Naive B cell (primary cell): ENCODE measurements around the gene RYR2. TPM values are rescaled to one million over a fixed set of nuclear protein-coding genes. Genes with fewer than 3 reads are reported as not detected.

Experiments
- ATAC-seq, 2 donors: fragments of 150-1000 bp; cut with Tn5 transposase; 2 replicates each; pipeline ENCODE4 v1.10.0; 2021; ENCODE audit warnings: low read depth in 2 of 2, mild to moderate bottlenecking in 2 of 2, moderate library complexity in 2 of 2
- DNase-seq: peaks from one replicate; pipeline ENCODE4 v3.0.0; 2022
- H3K27ac Mint-ChIP-seq, 6 donors: one replicate each; pipeline ENCODE4 v1.8.0; 2020 to 2022; ENCODE audit warnings: mild to moderate bottlenecking in 6 of 6, mixed read lengths in 6 of 6, moderate library complexity in 5 of 6, inconsistent platforms in 2 of 6
- H3K27me3 Mint-ChIP-seq, 3 donors: one replicate each; pipeline ENCODE4 v1.8.0; 2021 to 2022; ENCODE audit warnings: mixed read lengths in 3 of 3, mild to moderate bottlenecking in 1 of 3
- H3K36me3 Mint-ChIP-seq, 2 donors: one replicate each; pipeline ENCODE4 v1.8.0; 2020 to 2022; ENCODE audit warnings: mixed read lengths in 2 of 2, inconsistent platforms in 1 of 2, mild to moderate bottlenecking in 1 of 2
- H3K4me1 Mint-ChIP-seq, 3 donors: one replicate each; pipeline ENCODE4 v1.8.0; 2020 to 2022; ENCODE audit warnings: mixed read lengths in 3 of 3, inconsistent platforms in 1 of 3, mild to moderate bottlenecking in 1 of 3, moderate library complexity in 1 of 3
- H3K4me3 Mint-ChIP-seq, 8 donors: one replicate each; pipeline ENCODE4 v1.8.0; 2020 to 2022; ENCODE audit warnings: mild to moderate bottlenecking in 8 of 8, mixed read lengths in 8 of 8, moderate library complexity in 8 of 8, inconsistent platforms in 2 of 8
- H3K9me3 Mint-ChIP-seq, 7 donors: one replicate each; pipeline ENCODE4 v1.8.0; 2020 to 2022; ENCODE audit warnings: mixed read lengths in 7 of 7, mild to moderate bottlenecking in 5 of 7, inconsistent platforms in 2 of 7, moderate library complexity in 1 of 7
- polyA plus RNA-seq, 6 donors: library from polyadenylated mRNA; unstranded; fragments of 300-500 nt; fragmentation: Illumina TruSeq; gene quantifications; one replicate each; pipeline ENCODE4 v1.2.3, GENCODE V29; 2021; ENCODE audit warnings: low read depth in 6 of 6

The RYR2 gene
- polyA plus RNA-seq, 6 donors from 2014 or later: 0.09 TPM; not detected in 5

- H3K4me1 Mint-ChIP-seq: no peaks in the 10 kb centered on the region
- no peak for ATAC-seq
- no peaks in the 10 kb centered on the region for H3K36me3 Mint-ChIP-seq
- no peak overlapping the region for H3K4me3 Mint-ChIP-seq
- H3K27me3 Mint-ChIP-seq: no peaks in the 10 kb centered on the region
- peaks cover 0 to 2% (median 0%) of the 10 kb centered on the region in 7 donors for H3K9me3 Mint-ChIP-seq
- no peak overlapping the region for H3K27ac Mint-ChIP-seq
- DNase-seq: no peak
Observed at GRCh38 chr1:237774246-237774645, 732.3 kb downstream of the RYR2 start.

GRCh38 chr1:237779356-237779755 lies 737.4 kb downstream of the RYR2 start:
- DNase-seq: no peak
- Mint-ChIP-seq H3K36me3 (no peaks in the 10 kb centered on the region), H3K27me3 (no peaks in the 10 kb centered on the region), H3K4me1 (no peaks in the 10 kb centered on the region), H3K4me3 (no peak overlapping the region), H3K27ac (no peak overlapping the region), H3K9me3 (peaks cover 0 to 2% (median 0%) of the 10 kb centered on the region in 7 donors)
- ATAC-seq: no peak

- Mint-ChIP-seq H3K9me3 (peaks cover 0 to 2% (median 0%) of the 10 kb centered on the region in 7 donors), H3K4me1 (no peaks in the 10 kb centered on the region), H3K27me3 (peaks cover 0 to 4% (median 0%) of the 10 kb centered on the region in 3 donors), H3K4me3 (no peak overlapping the region), H3K27ac (peak overlapping the region in 1 of 6 donors; percentile 8), H3K36me3 (no peaks in the 10 kb centered on the region)
- DNase-seq (no peak), ATAC-seq (no peak)
Observed at GRCh38 chr1:237786066-237786719, 744.2 kb downstream of the RYR2 start.

GRCh38 chr1:237788069-237788468 lies 746.1 kb downstream of the RYR2 start:
- Mint-ChIP-seq H3K4me3 (no peak overlapping the region), H3K4me1 (no peaks in the 10 kb centered on the region), H3K36me3 (no peaks in the 10 kb centered on the region), H3K27me3 (peaks cover 0 to 4% (median 0%) of the 10 kb centered on the region in 3 donors), H3K9me3 (peaks cover 0 to 2% (median 0%) of the 10 kb centered on the region in 7 donors), H3K27ac (no peak overlapping the region)
- ATAC-seq: no peak
- DNase-seq: no peak

- H3K9me3 Mint-ChIP-seq: no peaks in the 10 kb centered on the region
- DNase-seq (no peak), ATAC-seq (no peak)
- peaks cover 0 to 4% (median 0%) of the 10 kb centered on the region in 3 donors for H3K27me3 Mint-ChIP-seq
- no peaks in the 10 kb centered on the region for H3K36me3 Mint-ChIP-seq
- no peak overlapping the region for H3K4me3 Mint-ChIP-seq
- no peaks in the 10 kb centered on the region for H3K4me1 Mint-ChIP-seq
- H3K27ac Mint-ChIP-seq: no peak overlapping the region
Observed at GRCh38 chr1:237789619-237790018, 747.6 kb downstream of the RYR2 start.

GRCh38 chr1:237791592-237791991 lies 749.6 kb downstream of the RYR2 start:
- H3K36me3 Mint-ChIP-seq: no peaks in the 10 kb centered on the region
- H3K4me3 Mint-ChIP-seq: no peak overlapping the region
- DNase-seq (no peak), ATAC-seq (no peak)
- no peaks in the 10 kb centered on the region for H3K4me1 Mint-ChIP-seq
- no peaks in the 10 kb centered on the region for H3K9me3 Mint-ChIP-seq
- no peak overlapping the region for H3K27ac Mint-ChIP-seq
- H3K27me3 Mint-ChIP-seq: peaks cover 0 to 4% (median 0%) of the 10 kb centered on the region in 3 donors

- H3K4me1 Mint-ChIP-seq: no peaks in the 10 kb centered on the region
- H3K4me3 Mint-ChIP-seq: no peak overlapping the region
- H3K27ac Mint-ChIP-seq: no peak overlapping the region
- H3K9me3 Mint-ChIP-seq: peaks cover 0 to under 1% (median 0%) of the 10 kb centered on the region in 7 donors
- no peaks in the 10 kb centered on the region for H3K36me3 Mint-ChIP-seq
- peaks cover 0 to 4% (median 0%) of the 10 kb centered on the region in 3 donors for H3K27me3 Mint-ChIP-seq
- DNase-seq: no peak
- ATAC-seq: no peak
Observed at GRCh38 chr1:237792149-237792548, 750.2 kb downstream of the RYR2 start.

- H3K36me3 Mint-ChIP-seq: no peaks in the 10 kb centered on the region
- no peak overlapping the region for H3K4me3 Mint-ChIP-seq
- H3K4me1 Mint-ChIP-seq: no peaks in the 10 kb centered on the region
- peaks cover 0 to 2% (median 0%) of the 10 kb centered on the region in 7 donors for H3K9me3 Mint-ChIP-seq
- peaks cover 0 to 4% (median 0%) of the 10 kb centered on the region in 3 donors for H3K27me3 Mint-ChIP-seq
- DNase-seq (no peak), ATAC-seq (no peak)
- peak overlapping the region in 1 of 6 donors; percentile 5 for H3K27ac Mint-ChIP-seq
Observed at GRCh38 chr1:237792726-237793125, 750.7 kb downstream of the RYR2 start.

- Mint-ChIP-seq H3K9me3 (peaks cover 0 to 2% (median 0%) of the 10 kb centered on the region in 7 donors), H3K36me3 (no peaks in the 10 kb centered on the region), H3K4me3 (no peak overlapping the region), H3K4me1 (no peaks in the 10 kb centered on the region), H3K27me3 (peaks cover 0 to 4% (median 0%) of the 10 kb centered on the region in 3 donors), H3K27ac (no peak overlapping the region)
- DNase-seq: no peak
- ATAC-seq: no peak
Observed at GRCh38 chr1:237794071-237794470, 752.1 kb downstream of the RYR2 start.

GRCh38 chr1:237795558-237795957 lies 753.6 kb downstream of the RYR2 start:
- H3K4me1 Mint-ChIP-seq: no peaks in the 10 kb centered on the region
- H3K4me3 Mint-ChIP-seq: no peak overlapping the region
- H3K27ac Mint-ChIP-seq: no peak overlapping the region
- peaks cover 0 to 4% (median 0%) of the 10 kb centered on the region in 3 donors for H3K27me3 Mint-ChIP-seq
- peaks cover 0 to 2% (median 0%) of the 10 kb centered on the region in 7 donors for H3K9me3 Mint-ChIP-seq
- no peak for ATAC-seq
- no peaks in the 10 kb centered on the region for H3K36me3 Mint-ChIP-seq
- DNase-seq: no peak

GRCh38 chr1:237799762-237800474 lies 757.9 kb downstream of the RYR2 start:
- ATAC-seq: no peak
- no peaks in the 10 kb centered on the region for H3K27me3 Mint-ChIP-seq
- no peak overlapping the region for H3K4me3 Mint-ChIP-seq
- DNase-seq: no peak
- H3K36me3 Mint-ChIP-seq: no peaks in the 10 kb centered on the region
- no peak overlapping the region for H3K27ac Mint-ChIP-seq
- H3K4me1 Mint-ChIP-seq: no peaks in the 10 kb centered on the region
- H3K9me3 Mint-ChIP-seq: peaks cover 0 to 2% (median 0%) of the 10 kb centered on the region in 7 donors

GRCh38 chr1:237804516-237804915 lies 762.5 kb downstream of the RYR2 start:
- peaks cover 0 to 3% (median 0%) of the 10 kb centered on the region in 3 donors for H3K27me3 Mint-ChIP-seq
- no peak overlapping the region for H3K27ac Mint-ChIP-seq
- no peak for ATAC-seq
- H3K36me3 Mint-ChIP-seq: no peaks in the 10 kb centered on the region
- H3K4me3 Mint-ChIP-seq: no peak overlapping the region
- no peaks in the 10 kb centered on the region for H3K9me3 Mint-ChIP-seq
- DNase-seq: no peak
- H3K4me1 Mint-ChIP-seq: no peaks in the 10 kb centered on the region

- H3K27ac Mint-ChIP-seq: no peak overlapping the region
- no peak for DNase-seq
- ATAC-seq: no peak
- no peak overlapping the region for H3K4me3 Mint-ChIP-seq
- no peaks in the 10 kb centered on the region for H3K36me3 Mint-ChIP-seq
- peaks cover 0 to 3% (median 0%) of the 10 kb centered on the region in 3 donors for H3K27me3 Mint-ChIP-seq
- no peaks in the 10 kb centered on the region for H3K9me3 Mint-ChIP-seq
- no peaks in the 10 kb centered on the region for H3K4me1 Mint-ChIP-seq
Observed at GRCh38 chr1:237809099-237809498, 767.1 kb downstream of the RYR2 start.

- no peak overlapping the region for H3K4me3 Mint-ChIP-seq
Observed at GRCh38 chr1:237811633-237812032, 769.6 kb downstream of the RYR2 start.

More at GRCh38 chr1:237811633-237812032, 769.6 kb downstream of the RYR2 start:
- peaks cover 0 to 3% (median 0%) of the 10 kb centered on the region in 3 donors for H3K27me3 Mint-ChIP-seq
- ATAC-seq: no peak
- H3K36me3 Mint-ChIP-seq: no peaks in the 10 kb centered on the region
- no peaks in the 10 kb centered on the region for H3K9me3 Mint-ChIP-seq
- H3K4me1 Mint-ChIP-seq: no peaks in the 10 kb centered on the region
- DNase-seq: no peak
- no peak overlapping the region for H3K27ac Mint-ChIP-seq
